Spinal cord (tissue), 10 donors: ENCODE data around the gene KIRREL3. TPM values are rescaled to one million over a fixed set of nuclear protein-coding genes. Genes with fewer than 3 reads are reported as not detected.

Source experiments
- DNase-seq, 6 donors: peaks; one replicate each; pipeline versions ENCODE4 v3.0.0 to v3.0.0-alpha.2; 2013 to 2015; ENCODE audit warnings: low spot score in 6 of 6, low read depth in 4 of 6
- H3K27ac ChIP-seq: one replicate; pipeline ENCODE4 v1.5.1; 2013; ENCODE audit warnings: low read depth, low read length, control low read depth
- H3K27me3 ChIP-seq: one replicate; pipeline ENCODE4 v1.6.1; 2013; ENCODE audit warnings: low read length; ENCODE audit not compliant: control insufficient read depth, insufficient read depth
- H3K36me3 ChIP-seq: one replicate; pipeline ENCODE4 v1.6.1; 2013; ENCODE audit warnings: low read length; ENCODE audit not compliant: control insufficient read depth, insufficient read depth
- H3K4me1 ChIP-seq: one replicate; pipeline ENCODE4 v1.6.1; 2013; ENCODE audit warnings: low read length; ENCODE audit not compliant: control insufficient read depth, insufficient read depth
- H3K4me3 ChIP-seq: one replicate; pipeline ENCODE4 v1.5.1; 2013; ENCODE audit warnings: low read depth, low read length, control low read depth
- H3K9me3 ChIP-seq: one replicate; pipeline ENCODE4 v1.6.1; 2013; ENCODE audit warnings: low read length; ENCODE audit not compliant: control insufficient read depth, insufficient read depth
- WGBS: methylation state at CpG from one replicate; pipeline ENCODE4 v1.1.5; 2013; ENCODE audit warnings: missing lambda C conversion rate; ENCODE audit not compliant: insufficient coverage; 5-methylcytosine and 5-hydroxymethylcytosine counted together
- polyA plus RNA-seq, 2 donors: library from polyadenylated mRNA; unstranded; fragments of 120-200 nt; gene quantifications; one replicate each; pipeline ENCODE4 v1.2.1, GENCODE V29; 2013; ENCODE audit not compliant: insufficient read length in 2 of 2
- total RNA-seq, 2 donors: library from RNA; depleted of rRNA in 1 of 2; stranded (reverse); fragments of 120-200 nt in 1 of 2; fragments of >200 nt in 1 of 2; gene quantifications; one replicate each; pipeline versions ENCODE4 v1.2.3 to v1.2.4, GENCODE V29; 2013 to 2014
- donor health status: healthy.

KIRREL3 gene
- total and polyA plus RNA-seq, 4 donors = 10.0 to 58.1 (median 31.7) TPM

DNA sequence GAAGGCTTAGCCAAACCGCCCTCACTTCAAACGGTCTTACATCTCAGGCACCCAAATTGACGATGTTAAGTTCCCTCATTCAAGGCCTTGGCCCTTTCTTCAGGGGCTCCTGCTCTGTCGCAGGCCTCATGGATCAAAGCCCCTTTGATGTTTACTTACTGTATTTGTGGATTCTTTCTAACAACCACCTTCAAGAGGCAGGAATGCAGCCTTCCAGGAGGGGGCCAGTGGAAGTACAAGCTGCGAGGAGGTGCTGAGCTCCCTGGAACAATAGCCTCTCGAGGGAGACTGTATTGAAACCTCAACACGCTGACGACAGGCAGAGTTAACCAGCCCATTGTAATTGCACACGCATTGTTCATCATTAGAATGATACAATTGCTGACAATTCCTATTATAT is 436.0 kb downstream of the KIRREL3 start:
- no peak overlapping the region for H3K4me3 ChIP-seq
- 40% methylated on average over 5 of the region's 9 CpGs for WGBS
- peak in 1 of 6 donors; percentile 65 for DNase-seq
- no peaks in the 10 kb centered on the region for H3K36me3 ChIP-seq
- no peak overlapping the region for H3K27ac ChIP-seq
- H3K9me3 ChIP-seq = no peaks in the 10 kb centered on the region
- H3K4me1 ChIP-seq = peaks cover 17% of the 10 kb centered on the region
- peaks cover 2% of the 10 kb centered on the region for H3K27me3 ChIP-seq

DNA sequence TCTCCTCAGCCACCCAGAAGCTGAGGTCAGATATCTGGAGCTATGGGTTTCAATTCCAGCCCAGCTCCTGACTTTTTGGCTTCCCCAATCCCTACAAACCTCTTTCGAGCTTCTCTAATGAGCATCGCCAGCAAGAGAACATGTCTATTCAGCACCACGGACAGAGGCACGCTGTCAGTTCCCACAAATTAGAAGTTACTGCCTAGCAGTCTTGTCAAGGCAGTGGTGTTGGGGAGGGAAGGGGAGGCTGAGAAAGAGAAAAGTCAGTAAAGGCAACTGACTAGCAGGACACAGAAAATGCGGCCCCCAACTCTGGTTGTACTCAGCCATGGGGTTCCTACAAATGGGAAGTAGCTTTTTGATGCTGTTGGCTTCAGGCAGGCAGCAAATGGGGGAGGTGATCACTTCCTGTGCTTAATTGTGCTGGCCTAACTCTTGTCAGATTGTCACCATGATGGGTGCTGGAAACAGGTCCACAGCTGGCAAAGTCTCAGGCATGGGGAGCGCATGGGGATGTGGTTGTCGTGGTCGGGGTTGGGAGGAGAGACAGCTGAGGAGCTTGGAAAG is 439.2 kb downstream of the KIRREL3 start:
- H3K9me3 ChIP-seq = no peaks in the 10 kb centered on the region
- no peaks in the 10 kb centered on the region for H3K36me3 ChIP-seq
- peaks cover 25% of the 10 kb centered on the region for H3K4me1 ChIP-seq
- H3K4me3 ChIP-seq = no peak overlapping the region
- DNase-seq = peak in 4 of 6 donors; percentile 57 to 86 (median 64)
- no peak overlapping the region for H3K27ac ChIP-seq
- no peaks in the 10 kb centered on the region for H3K27me3 ChIP-seq
- WGBS = 44% methylated on average over 5 of the region's 8 CpGs

DNA sequence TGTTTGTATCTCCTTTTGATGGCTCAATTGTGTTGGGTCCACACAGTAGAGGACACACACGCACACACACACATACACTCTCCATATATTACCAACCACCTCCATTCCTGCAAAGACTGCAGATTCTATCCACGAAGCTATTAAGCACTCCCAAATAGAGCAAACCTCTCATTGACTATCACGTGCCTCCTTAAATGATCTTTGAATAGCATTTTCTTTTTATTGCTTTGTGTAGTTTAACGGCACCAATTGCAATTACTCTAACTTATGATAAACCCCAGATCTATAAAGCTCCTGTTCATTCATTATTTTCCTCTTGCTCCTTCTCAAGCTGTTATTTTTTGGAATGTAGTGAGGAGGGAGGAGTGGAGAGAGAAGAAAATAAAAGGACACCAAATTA is 440.3 kb downstream of the KIRREL3 start:
- Histone ChIP-seq H3K4me3 (no peak overlapping the region), H3K27me3 (no peaks in the 10 kb centered on the region), H3K36me3 (no peaks in the 10 kb centered on the region), H3K27ac (no peak overlapping the region), H3K4me1 (peaks cover 25% of the 10 kb centered on the region), H3K9me3 (no peaks in the 10 kb centered on the region)
- DNase-seq = peak in 1 of 6 donors; percentile 96
- no CpG with 5 or more reads among the region's 4 CpGs for WGBS

DNA sequence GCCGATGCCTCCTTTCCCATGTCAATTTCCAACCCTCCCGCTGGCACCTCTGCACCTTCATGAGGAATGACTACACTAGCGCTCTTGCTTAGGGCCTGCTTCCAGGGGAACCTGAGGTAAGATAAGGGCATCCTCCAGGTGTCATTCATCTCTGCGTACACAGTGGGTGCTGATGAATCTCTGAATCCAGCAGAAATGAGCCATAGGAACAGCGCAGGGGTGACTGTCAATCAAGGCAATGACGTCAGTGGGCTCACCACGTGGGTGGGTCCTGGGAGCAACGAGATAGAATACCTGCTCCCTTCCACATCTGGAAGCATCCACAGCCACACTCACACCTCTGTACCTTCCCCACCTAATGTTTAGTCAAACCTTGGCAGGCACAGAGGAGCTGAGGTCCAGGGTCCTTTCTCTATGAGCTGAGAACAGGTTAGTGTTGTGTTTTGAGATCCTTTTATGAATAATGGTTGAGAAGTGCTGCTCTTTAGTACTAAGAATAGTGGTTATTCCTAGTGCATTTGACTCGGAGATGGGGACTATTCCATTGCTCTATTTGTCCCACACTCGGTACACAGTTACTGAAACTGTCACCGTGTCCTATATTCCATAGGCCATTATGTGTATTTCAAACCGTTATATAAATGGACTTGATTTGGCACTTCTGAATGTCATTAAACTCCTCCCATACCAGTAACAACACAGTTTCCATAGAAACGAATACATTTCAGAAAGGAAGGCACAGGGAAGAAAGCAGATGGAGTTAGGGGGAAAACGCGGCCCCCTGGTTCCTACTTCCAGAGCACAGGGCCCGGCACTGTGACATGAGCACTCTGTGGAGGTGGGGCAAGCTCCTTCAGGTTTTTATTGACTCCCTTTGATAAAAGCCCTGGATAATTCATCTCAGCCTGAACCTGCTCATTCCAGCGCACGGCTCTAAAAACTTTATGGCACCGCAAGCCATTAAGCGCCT is 451.7 kb downstream of the KIRREL3 start:
- no peak overlapping the region for H3K4me3 ChIP-seq

DNA sequence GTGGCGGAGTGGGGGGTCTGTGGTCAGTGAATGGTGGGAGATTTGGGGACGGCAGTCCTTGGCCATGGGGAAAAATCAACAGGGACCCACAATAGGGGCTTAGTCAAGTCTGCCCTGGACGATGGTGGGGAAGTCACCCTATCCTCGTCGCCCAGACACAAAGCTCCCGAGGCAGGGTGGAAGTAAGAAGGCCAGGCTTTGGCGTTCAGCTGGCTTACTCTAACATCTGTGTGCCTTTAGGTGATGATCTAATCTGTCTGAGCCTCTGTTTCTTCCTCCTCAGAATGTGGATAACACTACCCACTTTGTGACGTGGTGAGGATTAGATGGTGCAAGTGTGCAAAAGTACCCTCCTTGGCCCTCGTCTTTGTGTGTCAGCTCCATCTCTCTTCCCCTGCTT is 452.9 kb downstream of the KIRREL3 start:
- Histone ChIP-seq H3K27me3 (peaks cover 2% of the 10 kb centered on the region), H3K4me3 (no peak overlapping the region), H3K27ac (no peak overlapping the region), H3K4me1 (peaks cover 62% of the 10 kb centered on the region), H3K9me3 (no peaks in the 10 kb centered on the region), H3K36me3 (no peaks in the 10 kb centered on the region)
- no peak for DNase-seq
- WGBS = 74% methylated on average over 7 of the region's 9 CpGs

More for the DNA sequence above, 451.7 kb downstream of the KIRREL3 start:
- Histone ChIP-seq H3K36me3 (no peaks in the 10 kb centered on the region), H3K27me3 (peaks cover 2% of the 10 kb centered on the region), H3K27ac (no peak overlapping the region), H3K9me3 (no peaks in the 10 kb centered on the region), H3K4me1 (peaks cover 50% of the 10 kb centered on the region)
- 39% methylated on average over 12 of the region's 20 CpGs for WGBS
- DNase-seq = peak in 2 of 6 donors; percentile 80 to 89

DNA sequence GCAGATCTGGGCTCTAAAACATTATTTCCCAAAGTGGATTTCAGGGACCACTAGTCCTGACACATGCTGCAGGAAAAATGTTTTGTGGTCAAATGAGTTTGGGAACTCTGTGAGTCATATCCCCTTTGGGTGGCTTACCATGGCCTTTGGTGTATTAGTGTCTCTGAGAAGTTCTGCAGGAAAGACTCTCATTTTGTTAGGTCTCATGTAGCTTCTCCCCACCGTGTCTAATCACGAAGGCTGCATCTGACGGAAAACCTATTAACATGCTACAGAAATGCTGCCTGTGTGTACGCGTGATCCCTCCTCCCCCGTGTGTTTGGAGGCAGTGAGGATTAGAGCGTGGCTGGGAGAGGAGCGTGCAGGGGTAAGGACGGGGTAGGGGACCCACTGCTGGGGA is 453.4 kb downstream of the KIRREL3 start:
- Histone ChIP-seq H3K4me1 (peaks cover 66% of the 10 kb centered on the region), H3K36me3 (no peaks in the 10 kb centered on the region), H3K4me3 (no peak overlapping the region), H3K9me3 (no peaks in the 10 kb centered on the region), H3K27ac (no peak overlapping the region), H3K27me3 (peaks cover 2% of the 10 kb centered on the region)
- 54% methylated on average over 8 of the region's 9 CpGs for WGBS
- peak in 2 of 6 donors; percentile 23 to 79 for DNase-seq

DNA sequence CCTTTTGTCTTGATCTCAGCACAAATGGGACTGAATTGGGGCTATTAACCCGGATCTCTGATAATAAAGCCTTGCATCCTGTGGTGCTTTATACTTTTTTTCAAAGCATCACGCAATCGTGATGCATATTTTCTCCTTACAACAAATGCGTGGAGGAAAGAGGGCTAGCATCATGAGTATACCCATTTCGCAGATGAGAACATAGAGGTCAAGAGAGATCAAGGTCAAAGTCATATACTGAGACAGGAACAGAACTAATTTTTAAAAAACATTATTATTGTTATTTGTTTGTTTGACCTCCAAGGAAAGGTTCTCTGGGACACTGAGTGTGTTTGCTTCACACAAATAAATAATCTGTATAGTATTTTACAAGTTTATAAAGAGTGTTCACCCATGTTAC is 453.9 kb downstream of the KIRREL3 start:
- H3K4me1 ChIP-seq = peaks cover 71% of the 10 kb centered on the region
- WGBS = 43% methylated on average over 1 of the region's 5 CpGs
- no peak for DNase-seq
- peaks cover 5% of the 10 kb centered on the region for H3K27me3 ChIP-seq
- H3K36me3 ChIP-seq = peaks cover 3% of the 10 kb centered on the region
- H3K9me3 ChIP-seq = no peaks in the 10 kb centered on the region
- H3K4me3 ChIP-seq = no peak overlapping the region
- H3K27ac ChIP-seq = no peak overlapping the region

DNA sequence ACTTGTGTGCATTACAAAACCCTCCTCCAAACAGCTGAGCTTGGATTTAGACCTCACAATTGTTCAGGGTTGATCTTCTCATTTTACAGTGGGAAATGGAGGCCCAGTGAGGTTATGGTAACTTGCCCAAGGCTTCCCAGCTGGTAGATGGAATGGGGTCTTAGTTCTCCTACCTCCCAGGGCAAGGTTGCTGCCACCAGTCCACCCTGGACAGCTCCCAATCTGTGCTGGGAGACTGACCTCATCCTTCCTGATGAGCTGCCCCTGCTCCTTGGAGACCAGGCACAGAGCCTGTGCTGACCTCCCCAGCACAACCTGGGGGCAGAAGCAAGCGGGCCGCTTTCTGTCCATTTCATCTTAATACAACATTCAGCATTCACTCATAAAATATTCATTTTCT is 454.4 kb downstream of the KIRREL3 start:
- Histone ChIP-seq H3K27ac (no peak overlapping the region), H3K4me1 (peaks cover 72% of the 10 kb centered on the region), H3K4me3 (no peak overlapping the region), H3K36me3 (peaks cover 3% of the 10 kb centered on the region), H3K9me3 (no peaks in the 10 kb centered on the region), H3K27me3 (peaks cover 6% of the 10 kb centered on the region)
- 80% methylated on average over 2 of the region's 2 CpGs for WGBS
- no peak for DNase-seq

DNA sequence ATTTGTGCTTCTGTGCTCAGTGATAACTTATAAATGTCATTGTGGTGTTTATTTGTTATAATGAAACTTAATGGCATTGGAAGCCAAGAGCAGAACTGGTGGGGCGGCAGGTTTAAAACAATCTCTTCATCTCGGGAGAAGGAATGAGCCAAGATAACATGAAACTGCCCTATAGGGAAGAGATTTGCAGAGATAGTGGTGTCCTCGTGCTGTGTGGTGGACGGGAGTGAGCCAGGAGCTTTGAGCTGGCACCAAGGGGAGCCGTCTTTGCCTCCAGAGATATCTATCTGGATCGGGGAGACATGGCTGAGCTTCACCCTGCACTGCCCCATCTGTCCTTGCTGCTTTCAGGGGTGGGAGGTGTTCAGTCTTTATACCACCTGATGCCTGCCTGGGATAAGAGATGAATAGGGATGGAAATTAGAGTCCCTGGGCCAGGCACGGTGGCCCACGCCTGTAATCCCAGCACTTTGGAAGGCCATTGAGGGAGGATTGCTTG is 455.5 kb downstream of the KIRREL3 start:
- 27% methylated on average over 3 of the region's 8 CpGs for WGBS
- Histone ChIP-seq H3K27ac (no peak overlapping the region), H3K9me3 (no peaks in the 10 kb centered on the region), H3K4me1 (peaks cover 74% of the 10 kb centered on the region), H3K4me3 (no peak overlapping the region), H3K36me3 (peaks cover 3% of the 10 kb centered on the region), H3K27me3 (peaks cover 6% of the 10 kb centered on the region)
- DNase-seq = no peak
